ENCODE results near the gene PRDM16.

Gene PRDM16

DNA sequence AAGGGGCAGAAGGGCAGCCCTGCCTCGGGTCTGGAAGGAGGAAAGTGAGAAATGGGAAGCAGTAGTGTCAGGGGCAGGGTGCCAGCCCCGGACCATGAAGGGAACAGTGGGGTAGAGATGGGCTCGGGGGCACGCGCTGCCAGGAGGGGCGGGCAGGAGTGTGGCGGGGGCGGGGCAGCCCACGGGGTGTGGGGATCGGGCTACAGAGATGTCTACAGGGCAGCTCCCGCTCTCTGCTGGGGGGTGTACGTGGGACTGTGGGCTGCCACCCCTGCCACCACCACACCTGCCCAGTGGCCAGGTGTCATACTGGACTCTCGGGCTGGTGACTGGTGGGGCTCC, 392.9 kb downstream of the PRDM16 start:
- no peak for DNase-seq (ENCODE audit: low read depth in 2 of 2)

DNA sequence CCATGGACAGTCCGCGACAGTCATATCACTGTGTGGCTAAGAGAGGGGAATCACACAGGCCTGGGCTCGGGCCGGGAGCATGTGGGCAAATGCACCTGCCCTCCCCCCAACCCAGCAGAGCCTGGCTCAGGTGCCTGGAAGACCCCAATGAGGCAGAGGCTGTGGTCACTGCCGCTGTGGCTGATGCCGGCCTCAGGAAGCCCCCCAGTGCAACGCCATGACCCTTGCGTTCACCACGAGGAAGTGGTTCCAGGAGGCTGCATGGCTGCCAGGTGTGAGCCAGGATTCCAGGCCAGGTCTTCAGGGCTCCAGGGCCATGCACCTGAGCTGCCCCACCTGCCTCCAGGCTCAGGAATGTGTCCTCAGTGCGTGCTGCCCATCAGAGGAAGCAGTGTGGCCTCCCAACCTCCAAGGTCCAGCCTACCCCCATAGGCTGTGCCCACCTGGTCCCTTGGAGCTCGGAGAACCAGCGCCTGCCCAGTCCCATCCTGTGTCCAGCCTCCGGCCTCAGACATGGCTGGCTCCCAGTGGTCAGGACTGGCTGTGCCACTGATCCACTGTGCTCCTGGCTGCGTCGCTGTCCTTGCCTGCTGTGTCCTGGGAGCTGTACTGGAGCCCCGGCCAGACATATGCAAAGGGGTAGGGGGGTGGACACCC, 393.5 kb downstream of the PRDM16 start:
- DNase-seq (ENCODE audit: low read depth in 2 of 2): no peak

DNA sequence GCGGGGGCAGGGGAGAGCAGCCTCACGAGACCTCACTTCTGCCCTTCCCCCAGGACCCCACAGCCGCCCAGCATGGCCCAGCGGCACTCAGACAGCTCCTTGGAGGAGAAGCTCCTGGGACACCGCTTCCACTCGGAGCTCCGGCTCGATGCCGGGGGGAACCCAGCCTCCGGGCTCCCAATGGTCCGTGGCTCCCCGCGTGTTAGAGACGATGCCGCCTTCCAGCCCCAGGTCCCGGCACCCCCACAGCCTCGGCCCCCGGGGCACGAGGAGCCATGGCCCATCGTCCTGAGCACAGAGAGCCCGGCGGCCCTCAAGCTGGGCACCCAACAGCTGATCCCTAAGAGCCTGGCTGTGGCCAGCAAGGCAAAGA, 394.0 kb downstream of the PRDM16 start:
- DNase-seq (ENCODE audit: low read depth in 2 of 2): no peak

DNA sequence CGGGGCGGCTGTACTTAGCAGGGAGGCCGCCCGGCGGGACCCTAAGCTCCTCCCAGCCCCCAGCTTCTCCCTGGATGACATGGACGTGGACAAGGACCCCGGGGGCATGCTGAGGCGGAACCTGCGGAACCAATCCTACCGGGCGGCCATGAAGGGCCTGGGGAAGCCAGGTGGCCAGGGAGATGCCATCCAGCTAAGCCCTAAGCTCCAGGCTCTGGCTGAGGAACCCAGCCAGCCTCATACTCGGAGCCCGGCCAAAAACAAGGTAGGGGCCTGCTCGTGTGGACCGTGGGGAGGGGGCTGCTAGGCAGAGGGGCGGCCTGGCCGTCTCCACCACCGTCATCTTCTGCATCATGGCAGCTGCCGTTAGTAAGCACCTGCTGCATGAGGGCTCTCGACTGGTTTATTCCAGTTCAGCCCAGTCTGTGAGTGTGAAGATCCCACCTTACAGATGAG, 394.4 kb downstream of the PRDM16 start:
- no peak for DNase-seq (ENCODE audit: low read depth in 2 of 2)

DNA sequence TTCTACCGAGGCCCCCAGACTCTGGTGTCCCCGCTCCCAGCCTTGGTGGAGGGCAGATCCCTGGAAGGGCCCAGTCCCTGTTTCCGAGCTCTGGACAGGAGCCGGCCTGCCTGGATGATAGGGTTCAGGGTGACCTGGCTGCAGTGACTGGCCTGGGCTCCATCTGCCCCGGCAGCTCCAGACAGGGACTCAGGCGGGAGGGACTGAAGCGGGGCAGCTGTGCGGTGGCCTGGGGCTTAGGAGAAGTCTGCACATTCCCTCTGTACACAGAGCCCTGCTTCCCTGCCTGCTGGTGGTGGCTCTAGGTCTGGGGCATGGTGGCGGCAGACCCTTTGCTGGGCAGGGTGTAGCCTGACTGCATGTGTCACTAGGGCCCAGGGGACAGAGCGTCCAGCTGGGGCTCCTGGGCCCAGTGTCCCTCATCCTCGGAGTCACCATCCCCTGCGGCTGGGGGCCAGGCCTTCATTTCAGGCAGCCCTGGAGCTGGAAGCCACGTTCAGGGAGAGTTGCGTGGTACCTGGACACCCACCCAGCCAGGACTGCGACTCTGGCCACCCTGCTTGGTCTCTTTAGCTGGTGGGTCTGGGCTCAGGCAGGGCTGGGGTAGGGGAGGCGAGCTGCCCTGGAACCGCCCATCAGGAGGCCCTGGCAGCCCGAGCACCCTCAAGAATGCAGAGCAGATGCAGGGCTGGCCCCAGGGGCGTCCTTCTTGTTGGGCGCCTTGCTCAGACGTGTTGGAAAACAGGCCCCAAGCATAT, 395.1 kb downstream of the PRDM16 start:
- no peak for DNase-seq (ENCODE audit: low read depth in 2 of 2)

DNA sequence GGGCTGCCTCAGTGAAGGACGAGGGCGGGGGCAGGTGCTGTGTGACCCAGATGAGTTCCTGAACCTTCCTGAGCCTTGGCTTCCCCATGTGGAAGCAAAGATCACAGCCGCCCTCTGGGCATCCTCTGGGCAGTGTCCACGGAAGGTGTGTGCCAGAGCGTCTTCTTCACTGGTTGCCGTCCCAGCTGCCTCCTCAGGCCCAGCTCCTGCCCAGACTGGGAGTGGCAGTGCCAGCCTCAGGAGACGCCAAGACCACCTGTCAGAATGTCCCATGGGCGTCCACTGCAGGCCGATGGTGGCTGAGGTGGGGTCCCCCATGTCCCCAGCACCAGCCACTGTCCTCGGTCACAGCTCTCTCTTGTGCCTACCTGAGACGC, 395.6 kb downstream of the PRDM16 start:
- no peak for DNase-seq (ENCODE audit: low read depth in 2 of 2)

DNA sequence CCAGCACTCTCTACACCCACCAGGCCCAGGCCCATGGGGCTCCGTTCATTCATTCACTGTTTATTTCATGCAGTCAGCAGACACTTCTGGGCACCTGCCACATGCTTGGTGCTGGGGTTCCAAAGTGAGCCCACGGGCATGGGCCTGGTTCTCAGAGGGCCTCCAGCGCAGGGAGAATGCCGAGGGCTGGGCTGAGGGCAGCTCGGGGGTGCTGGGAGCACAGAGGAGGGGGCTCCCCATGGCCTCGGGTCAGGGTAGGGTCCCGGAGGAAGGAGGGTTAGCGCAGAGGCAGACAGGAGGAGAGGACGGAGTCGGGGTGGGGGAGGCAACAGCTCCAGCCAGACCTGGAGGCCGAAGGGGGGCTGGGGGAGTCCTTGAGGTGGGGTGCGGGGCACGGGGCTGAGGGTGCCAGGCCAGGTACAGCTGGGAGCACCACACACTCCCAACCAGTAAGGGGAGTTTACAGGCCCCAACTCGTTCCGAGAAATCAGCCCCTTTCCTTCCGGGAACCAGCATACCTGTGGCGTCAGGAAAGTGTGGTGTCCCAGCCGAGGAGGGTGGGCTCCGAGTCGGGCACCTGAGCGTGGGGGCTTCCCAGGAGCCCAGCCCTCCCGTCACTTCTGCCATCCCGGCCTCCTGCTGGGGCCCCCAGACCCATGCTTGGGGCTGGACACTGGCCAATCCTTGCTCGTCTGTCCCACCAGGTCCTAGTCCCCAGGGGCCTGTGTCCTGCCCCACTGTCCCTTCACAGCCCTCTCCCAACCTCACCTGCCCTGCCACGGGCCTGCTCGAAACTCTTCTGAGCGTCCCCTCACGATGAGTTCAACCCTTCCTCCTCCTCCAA, 396.3 kb downstream of the PRDM16 start:
- DNase-seq (ENCODE audit: low read depth in 2 of 2): no peak

DNA sequence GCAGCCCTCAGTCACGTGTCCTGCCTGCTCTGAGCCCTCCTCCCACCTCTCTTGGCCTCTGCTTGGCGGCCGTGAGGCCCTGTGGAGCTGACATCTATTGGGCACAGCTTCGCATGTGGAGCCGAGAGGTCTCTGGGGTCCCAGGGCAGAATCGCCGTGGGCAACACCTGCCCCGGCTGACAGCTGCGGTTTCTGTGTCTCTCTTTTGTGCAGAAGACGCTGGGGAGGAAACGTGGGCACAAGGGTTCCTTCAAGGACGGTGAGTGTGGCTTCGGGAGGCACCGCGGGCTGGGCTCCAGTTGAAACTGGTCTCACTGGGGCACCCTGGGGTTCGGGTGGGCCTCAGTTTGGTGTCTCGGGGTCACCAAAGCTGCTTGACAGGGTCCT, 396.9 kb downstream of the PRDM16 start:
- no peak for DNase-seq (ENCODE audit: low read depth in 2 of 2)

DNA sequence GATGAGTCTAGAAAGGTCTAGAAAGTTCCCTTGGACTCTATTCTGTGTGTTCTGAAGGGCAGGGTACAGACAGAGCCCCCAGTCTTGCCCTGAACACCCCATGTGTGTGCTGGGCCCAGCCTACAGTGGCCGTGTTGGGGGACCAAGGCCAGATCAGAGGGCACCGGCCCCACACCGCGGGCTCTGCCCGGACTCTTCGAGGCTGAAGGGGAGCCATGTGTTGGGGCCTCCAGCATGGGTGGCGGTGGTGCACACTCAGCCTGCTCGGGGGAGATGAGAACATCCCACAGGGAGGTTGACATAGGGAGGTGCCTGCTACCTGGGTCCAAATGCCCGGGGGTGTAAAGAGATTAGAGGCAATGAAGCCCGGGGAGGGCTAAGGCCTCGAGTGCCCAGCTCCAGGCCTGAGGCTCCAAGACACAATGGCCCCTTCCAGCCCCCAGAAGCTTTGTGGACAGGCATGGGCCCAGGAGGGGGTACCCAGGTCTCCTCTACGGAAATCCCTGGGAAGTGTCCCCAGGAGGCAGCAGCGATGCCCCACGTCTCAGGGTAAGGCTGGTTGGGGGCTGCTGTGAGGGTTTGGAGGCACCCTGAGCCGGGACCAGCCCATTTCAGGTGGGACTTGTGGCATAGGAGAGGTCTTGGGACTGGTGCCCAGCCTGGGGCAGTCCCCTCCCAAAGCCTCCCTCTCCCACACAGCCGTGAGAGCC, 397.5 kb downstream of the PRDM16 start:
- DNase-seq (ENCODE audit: low read depth in 2 of 2): no peak

DNA sequence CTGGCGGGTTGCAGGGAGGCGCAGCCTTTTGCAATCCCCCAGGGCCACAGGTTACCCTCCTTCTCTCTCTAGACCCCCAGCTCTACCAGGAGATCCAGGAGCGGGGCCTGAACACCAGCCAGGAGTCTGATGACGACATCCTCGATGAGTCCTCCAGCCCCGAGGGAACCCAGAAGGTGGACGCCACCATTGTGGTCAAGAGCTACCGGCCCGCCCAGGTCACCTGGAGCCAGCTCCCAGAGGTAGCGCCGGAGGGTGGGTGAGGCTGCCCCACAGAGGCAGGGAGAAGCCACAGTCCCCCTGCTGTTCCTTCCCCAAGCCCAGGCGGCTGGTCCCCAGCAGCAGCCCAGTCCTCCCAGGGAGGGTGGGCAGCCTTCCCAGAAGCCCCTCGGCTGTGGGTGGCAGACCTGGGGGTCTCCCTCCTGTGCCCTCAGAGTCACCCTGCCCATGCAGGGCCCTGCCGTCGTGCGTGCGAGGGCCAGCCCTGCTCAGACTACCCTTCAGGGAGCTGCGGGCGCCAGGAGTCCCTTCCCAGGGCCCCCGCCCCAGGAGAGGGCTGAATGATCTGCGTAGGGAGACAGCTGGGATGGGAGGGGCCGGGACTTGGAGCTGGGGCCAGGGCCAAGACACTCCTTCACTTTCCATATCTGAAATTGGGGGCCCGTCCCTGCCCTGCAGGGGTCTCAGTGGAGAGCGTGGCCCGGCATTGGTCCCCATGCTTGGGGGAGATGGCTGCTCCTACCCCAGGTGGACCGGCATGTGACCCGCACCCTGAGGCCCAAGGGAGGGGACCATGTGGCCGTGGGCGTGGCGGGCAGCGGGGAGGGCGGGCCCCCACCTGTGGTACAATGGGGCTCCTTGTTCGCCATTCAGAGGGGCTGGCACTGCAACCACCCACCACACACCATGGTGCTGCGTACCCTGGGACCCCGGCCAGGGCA, 398.4 kb downstream of the PRDM16 start:
- DNase-seq (ENCODE audit: low read depth in 2 of 2): no peak

DNA sequence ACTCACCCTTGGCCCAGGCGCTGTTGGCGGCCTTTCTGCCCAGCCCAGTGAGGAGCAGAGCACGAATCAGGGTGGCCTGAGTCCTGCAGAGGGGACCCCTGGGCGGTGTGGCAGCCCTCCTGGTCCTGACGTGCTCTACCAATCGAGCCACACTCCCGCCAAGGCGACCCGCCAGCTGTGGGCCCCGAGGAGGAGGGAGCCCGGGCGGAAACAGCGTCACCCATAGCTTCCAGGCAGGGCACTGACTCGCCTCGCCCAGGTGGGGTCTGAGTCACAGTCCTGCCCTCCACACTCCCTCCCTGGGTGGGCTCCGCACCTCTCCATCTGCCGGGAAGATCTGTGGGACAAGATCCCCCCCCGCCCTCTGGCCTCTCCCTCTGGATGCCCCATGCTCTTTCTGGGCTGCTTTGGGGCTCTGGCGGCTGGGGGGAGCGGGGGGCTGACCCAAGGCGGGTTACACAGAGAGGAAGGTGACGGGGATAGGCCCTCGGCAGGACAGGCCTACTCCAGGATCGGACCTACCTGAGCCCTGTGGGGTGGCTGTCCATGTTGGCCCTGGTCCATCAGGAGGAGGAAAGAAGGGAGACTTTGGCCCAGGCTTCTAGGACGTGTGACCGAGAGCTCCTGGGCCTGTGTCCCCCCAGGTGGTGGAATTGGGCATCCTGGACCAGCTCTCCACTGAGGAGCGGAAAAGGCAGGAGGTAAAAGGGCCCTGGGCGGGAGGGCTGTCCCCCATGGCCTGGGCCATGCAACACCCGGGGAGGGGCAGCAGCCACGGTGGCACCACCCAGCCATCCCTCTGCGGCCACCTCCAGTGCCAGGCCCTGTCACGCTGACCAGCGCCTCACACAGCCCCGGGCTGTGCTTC, 399.5 kb downstream of the PRDM16 start:
- no peak for DNase-seq (ENCODE audit: low read depth in 2 of 2)

DNA sequence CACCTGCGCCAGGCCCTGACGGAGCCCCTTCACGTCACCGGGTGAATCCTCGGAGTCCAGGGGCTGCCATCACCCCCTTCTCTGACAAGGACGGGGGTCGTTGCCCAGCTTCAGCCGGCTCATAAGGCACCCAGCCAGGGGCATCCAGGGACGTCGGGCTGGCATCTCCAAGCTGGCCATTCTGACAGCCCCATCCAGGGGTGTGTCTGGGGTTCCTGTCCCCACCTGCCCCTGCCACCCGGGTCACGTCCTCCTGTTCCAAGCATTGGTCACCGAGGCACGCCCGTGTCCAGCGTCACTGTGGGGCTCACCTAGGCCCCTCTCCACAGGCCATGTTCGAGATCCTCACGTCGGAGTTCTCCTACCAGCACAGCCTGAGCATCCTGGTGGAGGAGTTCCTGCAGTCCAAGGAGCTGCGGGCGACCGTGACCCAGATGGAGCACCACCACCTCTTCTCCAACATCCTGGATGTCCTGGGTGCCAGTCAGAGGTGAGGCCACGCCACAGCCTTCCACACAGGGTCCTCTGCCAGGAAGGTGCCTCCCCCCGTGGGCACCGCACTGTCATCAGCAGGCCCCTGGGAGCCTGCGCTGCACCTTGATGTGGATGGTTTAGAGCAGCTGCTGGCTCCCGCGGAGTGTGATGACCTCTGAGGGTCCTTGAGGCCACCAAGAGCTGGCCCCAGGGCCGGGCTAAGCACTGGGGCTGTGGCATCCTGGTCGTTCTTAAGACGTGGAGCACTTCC, 400.3 kb downstream of the PRDM16 start:
- no peak for DNase-seq (ENCODE audit: low read depth in 2 of 2)

DNA sequence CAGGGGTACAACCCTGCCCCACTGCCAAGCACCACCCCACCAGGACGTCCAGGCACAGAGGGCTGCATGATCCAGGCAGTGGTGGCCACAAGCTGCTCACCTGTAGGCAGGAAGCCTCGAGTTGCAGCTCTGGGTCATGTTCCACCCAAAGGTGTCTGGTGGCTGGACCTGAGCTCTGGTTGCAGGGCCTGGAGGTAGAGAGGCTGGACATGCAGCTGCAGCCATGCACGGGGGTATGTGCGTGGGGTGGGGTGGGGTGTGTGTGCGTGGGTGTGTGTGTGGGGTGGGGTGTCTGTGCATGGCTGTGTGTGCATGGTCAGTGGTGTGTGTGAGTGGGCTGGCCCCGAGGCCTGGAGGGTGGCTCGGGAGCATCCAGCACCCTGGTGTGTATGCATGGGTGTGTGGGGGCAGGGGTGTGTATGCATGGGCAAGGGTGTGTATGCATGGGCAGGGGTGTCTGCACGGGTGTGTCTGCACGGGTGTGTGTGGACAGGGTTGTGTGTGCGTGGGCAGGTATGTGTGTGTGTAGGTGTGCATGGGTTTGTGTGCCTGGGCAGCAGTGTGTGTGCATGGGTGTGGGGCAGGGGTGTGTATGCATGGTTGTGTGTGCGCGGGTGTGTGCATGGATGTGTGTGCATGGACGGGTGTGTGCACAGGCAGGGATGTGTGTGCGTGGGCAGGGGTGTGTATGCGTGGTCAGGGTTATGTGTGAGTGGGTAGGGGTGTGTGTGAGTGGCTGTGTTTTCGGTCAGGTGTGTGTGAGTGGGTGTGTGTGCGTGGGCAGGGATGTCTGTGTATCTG, 401.0 kb downstream of the PRDM16 start:
- DNase-seq (ENCODE audit: low read depth in 2 of 2): no peak

DNA sequence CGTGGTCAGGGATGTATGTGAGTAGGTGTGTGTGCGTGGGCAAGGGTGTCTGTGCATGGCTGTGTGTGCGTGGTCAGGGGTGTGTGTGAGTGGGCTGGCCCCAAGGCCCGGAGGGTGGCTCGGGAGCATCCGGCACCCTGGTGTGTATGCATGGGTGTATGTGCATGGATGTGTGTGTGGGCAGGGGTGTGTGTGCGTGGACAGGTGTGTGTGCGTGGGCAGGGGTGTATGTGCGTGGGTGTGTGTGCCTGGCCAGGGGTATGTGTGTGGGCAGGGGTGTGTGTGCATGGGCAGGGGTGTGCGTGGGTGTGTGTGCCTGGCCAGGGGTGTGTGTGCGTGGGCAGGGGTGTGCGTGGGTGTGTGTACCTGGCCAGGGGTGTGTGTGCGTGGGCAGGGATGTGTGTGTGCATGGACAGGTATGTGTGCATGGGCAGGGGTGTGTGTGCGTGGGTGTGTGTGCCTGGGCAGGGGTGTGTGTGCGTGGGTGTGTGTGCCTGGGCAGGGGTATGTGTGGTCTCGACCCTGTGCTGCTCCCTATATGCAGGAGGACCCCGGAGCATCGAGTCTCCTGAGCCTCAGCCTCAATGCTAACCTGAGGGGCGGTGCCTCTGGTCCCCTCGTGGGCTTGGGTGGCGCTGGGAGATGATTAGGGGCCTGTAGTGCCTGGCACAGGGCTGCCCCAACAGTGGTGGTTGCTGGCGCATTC, 401.8 kb downstream of the PRDM16 start:
- DNase-seq (ENCODE audit: low read depth in 2 of 2): no peak

DNA sequence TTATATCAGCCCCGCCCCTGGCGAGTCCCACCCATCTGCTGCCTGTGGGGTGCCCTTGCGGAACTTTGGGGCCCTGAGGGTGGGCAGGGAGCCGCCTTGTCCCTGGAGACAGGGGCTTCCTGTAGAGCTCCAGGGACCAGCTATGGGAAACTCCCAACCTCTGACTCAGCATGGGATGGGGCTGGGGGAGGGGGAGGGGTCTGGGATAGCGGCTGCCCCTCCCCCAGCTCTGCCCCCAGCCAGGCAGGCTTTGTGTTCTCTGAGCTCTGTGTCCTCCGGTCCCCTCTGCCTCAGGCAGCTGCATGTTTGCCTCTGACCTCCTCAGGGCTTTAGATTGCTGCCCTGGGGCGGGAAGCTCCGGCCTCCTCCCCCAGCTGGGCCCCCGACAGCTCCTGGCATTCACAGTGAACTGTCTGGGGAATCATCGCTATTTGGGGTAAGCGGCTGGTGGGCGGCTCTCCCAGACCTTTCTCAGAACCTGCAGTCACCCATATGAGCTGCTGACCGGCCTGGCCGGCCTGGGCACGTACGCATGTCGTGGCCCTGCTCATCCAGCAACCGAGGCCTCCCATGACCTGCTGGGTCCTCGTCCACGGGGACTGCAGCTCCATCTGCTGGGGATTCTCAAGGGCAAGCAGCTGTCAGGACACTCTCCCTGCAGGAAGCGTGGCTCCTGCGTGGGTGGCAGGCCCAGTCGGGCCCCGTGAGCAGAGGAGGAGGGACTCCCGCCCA, 402.5 kb downstream of the PRDM16 start:
- DNase-seq (ENCODE audit: low read depth in 2 of 2): no peak

DNA sequence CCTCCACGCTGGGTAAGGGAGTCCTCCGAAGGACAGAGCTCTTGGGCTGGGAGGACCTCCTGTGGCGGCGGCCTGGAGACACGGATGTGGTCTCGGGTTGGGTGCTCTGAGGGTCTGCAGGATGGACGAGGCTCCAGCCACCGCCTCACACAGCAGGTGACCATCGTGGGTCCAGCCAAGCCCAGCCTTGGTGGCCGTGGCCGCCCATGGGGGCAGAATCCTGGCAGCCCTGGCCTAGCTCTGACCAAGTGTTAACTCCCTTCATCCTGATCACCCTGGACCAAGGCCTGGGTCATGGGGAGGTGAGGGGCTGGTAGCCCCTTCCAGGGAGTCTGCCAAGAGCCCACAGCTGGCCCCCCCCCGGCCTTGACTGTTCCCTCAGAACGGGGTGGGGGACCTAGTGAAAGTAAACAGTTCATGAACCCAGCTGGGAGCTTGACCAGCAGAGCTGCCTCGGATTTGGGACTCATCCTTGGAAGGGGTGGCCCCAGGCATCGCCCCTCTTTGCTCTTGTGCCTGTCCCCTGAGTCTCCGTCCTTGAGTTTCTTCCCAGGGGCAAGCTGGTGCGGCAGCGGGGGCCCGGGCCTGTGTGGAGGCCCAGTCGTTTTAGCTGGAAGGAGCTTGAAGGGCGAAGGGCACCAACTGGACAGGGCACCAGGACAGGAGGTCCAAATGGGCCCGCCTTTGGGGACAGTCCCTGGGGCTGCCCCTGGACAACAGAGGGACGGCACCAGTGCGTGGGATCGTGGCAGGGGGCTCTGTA, 403.3 kb downstream of the PRDM16 start:
- no peak for DNase-seq (ENCODE audit: low read depth in 2 of 2)

Data from stimulated activated CD4-positive, alpha-beta T cell treated with anti-CD3 and anti-CD28 coated beads, Interleukin-1b, Interleukin-23, amount 100 ng/mL, for 4 hours (primary cell).